IMR-90 (cell line): ENCODE measurements around the gene PACSIN3. TPM values are rescaled to one million over a fixed set of nuclear protein-coding genes. Genes with fewer than 3 reads are reported as not detected.

Experiments used
- ATAC-seq: fragments of 200-7000 bp; cut with Tn5 transposase; 2 replicates; pipeline ENCODE4 v1.9.1; 2020; ENCODE audit warnings: low read depth, mild to moderate bottlenecking, moderate library complexity
- BruUV-seq: library from RNA; stranded (reverse); fragments of 400-500 nt; replicated peaks from 2 replicates; lab custom pipeline; 2021; lab: Mats Ljungman, UMichigan
- CTCF ChIA-PET: fragments of 300-600 bp; formaldehyde crosslinking; extraction: SDS; loops from one replicate; lab custom pipeline; 2021; ENCODE audit warnings: antibody characterized with exemption; lab: Yijun Ruan, JAX
- POLR2A ChIA-PET: fragments of 300-600 bp; sonication (Branson Sonifier 250); formaldehyde crosslinking; loops from one replicate; lab custom pipeline; 2022; ENCODE audit warnings: antibody characterized with exemption; ENCODE audit not compliant: unreplicated experiment; lab: Charles Lee
- DNase-seq: peaks from one replicate; pipeline ENCODE4 v3.0.0; 2013
- H2AFZ ChIP-seq: replicated peaks from 2 replicates; pipeline ENCODE3; 2013; ENCODE audit warnings: low read length, mild to moderate bottlenecking; ENCODE audit not compliant: poor library complexity
- H2AK5ac ChIP-seq: 2 replicates; pipeline ENCODE4 v1.6.1; 2013; ENCODE audit warnings: low read depth, low read length, inconsistent platforms
- H2AK9ac ChIP-seq: replicated peaks from 2 replicates; pipeline ENCODE3; 2013; ENCODE audit warnings: mild to moderate bottlenecking, low read depth, low read length, moderate library complexity; ENCODE audit not compliant: poor library complexity
- H2BK120ac ChIP-seq: 2 replicates; pipeline ENCODE4 v1.6.1; 2013; ENCODE audit warnings: low read depth, low read length, inconsistent platforms
- H2BK15ac ChIP-seq: 3 replicates; pipeline ENCODE4 v1.6.1; 2013; ENCODE audit warnings: low read depth, low read length, inconsistent platforms
- H2BK20ac ChIP-seq: 2 replicates; pipeline ENCODE4 v1.6.1; 2013; ENCODE audit warnings: low read depth, mild to moderate bottlenecking, inconsistent platforms, low read length, moderate library complexity
- H2BK5ac ChIP-seq: 2 replicates; pipeline ENCODE4 v1.6.1; 2013; ENCODE audit warnings: mild to moderate bottlenecking, low read depth, low read length, inconsistent platforms; ENCODE audit not compliant: poor library complexity, severe bottlenecking
- H3K14ac ChIP-seq: replicated peaks from 2 replicates; pipeline ENCODE4 v1.6.1; 2013; ENCODE audit warnings: low read depth, low read length, inconsistent platforms
- H3K18ac ChIP-seq: 2 replicates; pipeline ENCODE4 v1.6.1; 2013; ENCODE audit warnings: low read depth, low read length, control low read depth
- H3K23ac ChIP-seq: 2 replicates; pipeline ENCODE4 v1.6.1; 2013; ENCODE audit warnings: low read depth, low read length, inconsistent platforms
- H3K27ac ChIP-seq: 2 replicates; pipeline ENCODE4 v1.5.1; 2013; ENCODE audit warnings: mild to moderate bottlenecking, control low read depth, low read length; ENCODE audit not compliant: insufficient read depth
- H3K27me3 ChIP-seq: 2 replicates; pipeline ENCODE4 v1.6.1; 2013; ENCODE audit warnings: low read length; ENCODE audit not compliant: control insufficient read depth, insufficient read depth
- H3K36me3 ChIP-seq: 2 replicates; pipeline ENCODE4 v1.6.1; 2013; ENCODE audit warnings: low read length, mixed read lengths; ENCODE audit not compliant: control insufficient read depth, insufficient read depth
- H3K4ac ChIP-seq: 2 replicates; pipeline ENCODE4 v1.6.1; 2013; ENCODE audit warnings: low read depth, low read length, inconsistent platforms
- H3K4me1 ChIP-seq: 2 replicates; pipeline ENCODE4 v1.6.1; 2013; ENCODE audit warnings: low read length, mixed read lengths; ENCODE audit not compliant: control insufficient read depth, insufficient read depth
- H3K4me2 ChIP-seq: 2 replicates; pipeline ENCODE4 v1.6.1; 2013; ENCODE audit warnings: low read depth, mild to moderate bottlenecking, control low read depth, low read length, moderate library complexity
- H3K4me3 ChIP-seq: 2 replicates; pipeline ENCODE4 v1.5.1; 2013; ENCODE audit warnings: low read depth, mild to moderate bottlenecking, control low read depth, low read length, moderate library complexity; ENCODE audit not compliant: insufficient read depth
- H3K56ac ChIP-seq: 2 replicates; pipeline ENCODE4 v1.6.1; 2013; ENCODE audit warnings: low read length, inconsistent platforms; ENCODE audit not compliant: insufficient read depth; ENCODE audit errors: extremely low read depth
- H3K79me1 ChIP-seq, 2 experiments: 2 replicates each; pipeline ENCODE4 v1.6.1; 2013; ENCODE audit warnings: low read length in 2 of 2, inconsistent platforms in 1 of 2, low read depth in 1 of 2
- H3K9ac ChIP-seq: 2 replicates; pipeline ENCODE4 v1.6.1; 2013; ENCODE audit warnings: low read depth, low read length, control low read depth
- H3K9me1 ChIP-seq: 2 replicates; pipeline ENCODE4 v1.6.1; 2013; ENCODE audit warnings: low read length, inconsistent platforms; ENCODE audit not compliant: insufficient read depth
- H3K9me3 ChIP-seq: 2 replicates; pipeline ENCODE4 v1.6.1; 2013; ENCODE audit warnings: low read length; ENCODE audit not compliant: control insufficient read depth, insufficient read depth
- H4K20me1 ChIP-seq: 2 replicates; pipeline ENCODE4 v1.6.1; 2013; ENCODE audit warnings: low read length, inconsistent platforms; ENCODE audit not compliant: insufficient read depth
- H4K5ac ChIP-seq: 2 replicates; pipeline ENCODE4 v1.6.1; 2013; ENCODE audit warnings: mild to moderate bottlenecking, low read depth, low read length, control low read depth
- H4K8ac ChIP-seq, 2 experiments: 2 replicates each; pipeline ENCODE4 v1.6.1; 2013; ENCODE audit warnings: low read depth in 2 of 2, low read length in 2 of 2, control low read depth in 1 of 2, inconsistent platforms in 1 of 2
- H4K91ac ChIP-seq: 2 replicates; pipeline ENCODE4 v1.6.1; 2013; ENCODE audit warnings: low read depth, low read length, inconsistent platforms; ENCODE audit not compliant: insufficient read depth
- CEBPB ChIP-seq: IDR thresholded peaks from 2 replicates; pipeline ENCODE4 v1.6.1; 2012; ENCODE audit warnings: low read depth, low read length, improper control_type of control experiment
- MAFK ChIP-seq: IDR thresholded peaks from 2 replicates; pipeline ENCODE4 v1.6.1; 2012; ENCODE audit warnings: low read depth, low read length, improper control_type of control experiment
- MXI1 ChIP-seq: IDR thresholded peaks from 2 replicates; pipeline ENCODE4 v1.6.1; 2012; ENCODE audit warnings: low read depth, mild to moderate bottlenecking, low read length, moderate library complexity, borderline replicate concordance
- NFE2L2 ChIP-seq: fragments of 150-350 bp; IDR thresholded peaks from 2 replicates; pipeline ENCODE4 v1.6.1; 2016; ENCODE audit warnings: low read depth, mild to moderate bottlenecking, low read length
- RAD21 ChIP-seq: IDR thresholded peaks from 2 replicates; pipeline ENCODE4 v1.6.1; 2012; ENCODE audit warnings: low read length, improper control_type of control experiment
- RCOR1 ChIP-seq: IDR thresholded peaks from 2 replicates; pipeline ENCODE4 v1.6.1; 2012; ENCODE audit warnings: mild to moderate bottlenecking, low read length, improper control_type of control experiment; ENCODE audit not compliant: insufficient replicate concordance
- WGBS, 2 experiments: methylation state at CpG; one replicate each; pipeline versions ENCODE4 v1.1.5 to v1.1.7; 2013; ENCODE audit warnings: missing lambda C conversion rate in 2 of 2; ENCODE audit not compliant: insufficient read length in 1 of 2; ENCODE audit errors: extremely low coverage in 2 of 2; 5-methylcytosine and 5-hydroxymethylcytosine counted together
- dilution Hi-C: fragments of 300-500 bp; cut with HindIII; formaldehyde crosslinking; loops from one replicate; pipeline ENCODE4 v1.14.3; 2018; ENCODE audit warnings: low sequenced_read_pairs; ENCODE audit not compliant: unreplicated experiment
- in situ Hi-C: fragments of 300-500 bp; cut with MboI; formaldehyde crosslinking; loops from 3 replicates; pipeline ENCODE4 v1.14.3; 2019; ENCODE audit warnings: low sequenced_read_pairs, inconsistent platforms, mixed read lengths
- intact Hi-C: fragments of 100-400 bp; cut with micrococcal nuclease; formaldehyde crosslinking; loops from 2 replicates; pipeline ENCODE4 v1.10.0; 2022
- polyA plus RNA-seq, 3 experiments: library from polyadenylated mRNA; depleted of rRNA; stranded (reverse); fragments of >200 nt; gene quantifications; 2 replicates each; pipeline ENCODE4 v1.2.3, GENCODE V29; 2012; ENCODE audit warnings: low replicate concordance in 1 of 3
- total RNA-seq: library from RNA; depleted of rRNA; stranded (reverse); fragments of >200 nt; gene quantifications from 2 replicates; pipeline ENCODE4 v1.2.3, GENCODE V29; 2012
- TF ChIP-seq, protein P1 (sequence below): conservative IDR thresholded peaks from 2 replicates; pipeline ENCODE4 v1.5.1; 2012; ENCODE audit warnings: mild to moderate bottlenecking, low read depth, low read length, improper control_type of control experiment
- TF ChIP-seq, protein P2 (sequence below): fragments of 150-350 bp; IDR thresholded peaks from 2 replicates; pipeline ENCODE4 v1.6.1; 2016; ENCODE audit warnings: low read depth, mild to moderate bottlenecking, low read length, moderate library complexity, borderline replicate concordance
- TF ChIP-seq, protein P3 (sequence below): fragments of 150-350 bp; IDR thresholded peaks from 2 replicates; pipeline ENCODE4 v1.6.1; 2017; ENCODE audit warnings: mild to moderate bottlenecking, antibody characterized with exemption, low read length, low read depth

Gene PACSIN3
- total and polyA plus RNA-seq, 2 of the 4 experiments (the other 2 are of a cell fraction) = 19.2 to 21.1 TPM

DNA sequence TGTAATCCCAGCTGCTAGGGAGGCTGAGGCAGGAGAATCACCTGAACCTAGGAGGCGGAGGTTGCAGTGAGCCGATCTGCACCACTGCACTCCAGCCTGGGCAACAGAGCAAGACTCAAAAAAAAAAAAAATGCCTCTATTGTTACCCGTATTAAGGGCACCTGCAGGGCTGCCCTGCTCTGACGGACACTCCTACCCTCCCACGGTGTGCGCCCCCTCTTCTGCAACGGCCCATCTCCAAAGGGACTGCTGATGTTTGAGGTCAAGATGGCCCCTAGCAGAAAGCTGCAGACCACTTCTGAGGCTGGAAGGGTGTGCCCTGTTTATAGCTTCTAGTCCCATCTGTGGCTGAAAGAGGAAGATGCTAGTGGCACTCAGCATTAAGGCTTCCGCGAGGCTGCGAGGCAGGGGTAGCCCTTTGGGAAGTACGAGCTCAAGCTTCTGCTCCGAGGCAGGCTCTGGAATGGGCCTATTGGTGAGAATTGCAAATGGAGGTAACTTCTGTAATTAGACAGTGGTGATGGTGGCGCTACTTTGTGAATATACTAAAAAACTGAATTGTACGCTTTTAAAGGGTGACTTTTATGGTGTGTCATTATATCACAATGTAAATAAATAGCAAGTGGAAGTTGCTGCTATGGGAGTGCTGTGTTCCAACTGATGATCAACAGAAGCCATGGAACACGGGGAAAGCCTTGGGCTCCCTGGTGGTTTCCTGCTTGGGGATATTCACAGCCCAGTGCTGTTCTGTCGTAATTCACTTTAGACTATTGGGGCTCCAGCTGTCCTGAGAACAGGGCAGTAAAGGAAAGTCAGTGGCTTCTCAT is 33.9 kb downstream of the PACSIN3 start (continued):
- TF ChIP-seq MXI1 = no peak

DNA sequence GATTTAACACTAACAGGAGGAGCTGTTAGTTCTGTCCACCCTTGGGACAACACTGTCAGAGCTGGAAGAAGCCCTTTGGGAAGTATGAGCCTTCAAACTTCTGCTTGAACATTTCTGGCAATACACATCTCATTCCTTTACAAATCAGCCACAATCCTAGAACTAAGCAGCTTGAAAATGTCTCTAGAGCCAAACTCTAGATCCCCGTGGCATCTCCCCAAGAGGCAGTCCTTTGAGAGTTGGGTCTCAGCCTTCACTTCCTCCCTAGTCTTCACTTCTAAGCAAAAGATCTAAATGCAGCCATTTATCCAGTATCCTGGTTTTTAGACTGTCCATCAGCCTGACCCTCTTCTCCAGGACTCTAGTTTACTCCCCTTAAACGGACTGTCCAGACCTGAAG is 36.5 kb downstream of the PACSIN3 start:
- Histone ChIP-seq H2AFZ (no peak overlapping the region), H3K56ac (no peak overlapping the region), H3K79me1 (peaks cover 0 to 5% of the 10 kb centered on the region in 2 experiments; a peak in 1 of 4 replicates), H2BK15ac (no peak overlapping the region), H3K23ac (no peak overlapping the region), H2BK20ac (no peak overlapping the region), H2BK5ac (no peak overlapping the region), H2AK5ac (no peak overlapping the region), H3K36me3 (peaks cover 2% of the 10 kb centered on the region; the same call in 1 of the 2 replicates), H3K9me3 (no peaks in the 10 kb centered on the region), H4K91ac (no peak overlapping the region), H3K4ac (no peak overlapping the region), H3K4me2 (no peak overlapping the region), H4K8ac (no peak overlapping the region), H2AK9ac (no peak overlapping the region), H3K18ac (no peak overlapping the region), H3K14ac (no peak overlapping the region), H4K20me1 (0 out of 2 replicates have a peak, but pooled peaks cover 6% of the 10 kb centered on the region), H3K9ac (no peak overlapping the region), H3K4me1 (peaks cover 14% of the 10 kb centered on the region), H3K9me1 (peaks cover 13% of the 10 kb centered on the region; the same call in 1 of the 2 replicates), H3K4me3 (no peak overlapping the region), H4K5ac (no peak overlapping the region), H3K27me3 (no peaks in the 10 kb centered on the region), H3K27ac (no peak overlapping the region), H2BK120ac (no peak overlapping the region)
- no peak for DNase-seq
- no peak for ATAC-seq
- dilution Hi-C loops (no loop called here), intact Hi-C loops (loop anchor here (5.0 to 10.0 kb wide), 2 partner anchors 145 to 322 kb away; no protein-coding TSS in a partner anchor), in situ Hi-C loops (loop anchor here (5.0 to 10.0 kb wide), 2 partner anchors 235 to 262 kb away; partner anchors contain the start of gene LRP4)
- WGBS, 2 experiments = 13% methylated on average over 1 of the region's 2 CpGs; no CpG with 5 or more reads in 1 of the 2 experiments
- no TSS peak for BruUV-seq
- ChIA-PET CTCF (interaction anchor here (0.6 to 1.0 kb wide), 2 partner anchors 23 to 183 kb away, joined by 3 read pairs; no protein-coding TSS in a partner anchor), POLR2A (no interaction called here)
- TF ChIP-seq, protein P1, sequence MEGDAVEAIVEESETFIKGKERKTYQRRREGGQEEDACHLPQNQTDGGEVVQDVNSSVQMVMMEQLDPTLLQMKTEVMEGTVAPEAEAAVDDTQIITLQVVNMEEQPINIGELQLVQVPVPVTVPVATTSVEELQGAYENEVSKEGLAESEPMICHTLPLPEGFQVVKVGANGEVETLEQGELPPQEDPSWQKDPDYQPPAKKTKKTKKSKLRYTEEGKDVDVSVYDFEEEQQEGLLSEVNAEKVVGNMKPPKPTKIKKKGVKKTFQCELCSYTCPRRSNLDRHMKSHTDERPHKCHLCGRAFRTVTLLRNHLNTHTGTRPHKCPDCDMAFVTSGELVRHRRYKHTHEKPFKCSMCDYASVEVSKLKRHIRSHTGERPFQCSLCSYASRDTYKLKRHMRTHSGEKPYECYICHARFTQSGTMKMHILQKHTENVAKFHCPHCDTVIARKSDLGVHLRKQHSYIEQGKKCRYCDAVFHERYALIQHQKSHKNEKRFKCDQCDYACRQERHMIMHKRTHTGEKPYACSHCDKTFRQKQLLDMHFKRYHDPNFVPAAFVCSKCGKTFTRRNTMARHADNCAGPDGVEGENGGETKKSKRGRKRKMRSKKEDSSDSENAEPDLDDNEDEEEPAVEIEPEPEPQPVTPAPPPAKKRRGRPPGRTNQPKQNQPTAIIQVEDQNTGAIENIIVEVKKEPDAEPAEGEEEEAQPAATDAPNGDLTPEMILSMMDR = no peak
- no peak for TF ChIP-seq CEBPB
- TF ChIP-seq, protein P2, sequence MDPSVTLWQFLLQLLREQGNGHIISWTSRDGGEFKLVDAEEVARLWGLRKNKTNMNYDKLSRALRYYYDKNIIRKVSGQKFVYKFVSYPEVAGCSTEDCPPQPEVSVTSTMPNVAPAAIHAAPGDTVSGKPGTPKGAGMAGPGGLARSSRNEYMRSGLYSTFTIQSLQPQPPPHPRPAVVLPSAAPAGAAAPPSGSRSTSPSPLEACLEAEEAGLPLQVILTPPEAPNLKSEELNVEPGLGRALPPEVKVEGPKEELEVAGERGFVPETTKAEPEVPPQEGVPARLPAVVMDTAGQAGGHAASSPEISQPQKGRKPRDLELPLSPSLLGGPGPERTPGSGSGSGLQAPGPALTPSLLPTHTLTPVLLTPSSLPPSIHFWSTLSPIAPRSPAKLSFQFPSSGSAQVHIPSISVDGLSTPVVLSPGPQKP = no peak
- TF ChIP-seq, protein P3, sequence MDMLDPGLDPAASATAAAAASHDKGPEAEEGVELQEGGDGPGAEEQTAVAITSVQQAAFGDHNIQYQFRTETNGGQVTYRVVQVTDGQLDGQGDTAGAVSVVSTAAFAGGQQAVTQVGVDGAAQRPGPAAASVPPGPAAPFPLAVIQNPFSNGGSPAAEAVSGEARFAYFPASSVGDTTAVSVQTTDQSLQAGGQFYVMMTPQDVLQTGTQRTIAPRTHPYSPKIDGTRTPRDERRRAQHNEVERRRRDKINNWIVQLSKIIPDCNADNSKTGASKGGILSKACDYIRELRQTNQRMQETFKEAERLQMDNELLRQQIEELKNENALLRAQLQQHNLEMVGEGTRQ = no peak
- no peak for TF ChIP-seq RAD21
- no peak for TF ChIP-seq RCOR1
- TF ChIP-seq MAFK = no peak
- no peak for TF ChIP-seq MXI1
- TF ChIP-seq NFE2L2 = no peak
